HG02943 (cell line): ENCODE measurements around the gene GMDS.

ENCODE experiments used
- ATAC-seq: cut with Tn5 transposase; IDR thresholded peaks from one replicate; pipeline ENCODE4 v1.9.1; 2021; ENCODE audit warnings: mild to moderate bottlenecking, low read depth, moderate library complexity; ENCODE audit not compliant: unreplicated experiment

GMDS gene

GRCh38 chr6:1593958-1594314, 651.5 kb downstream of the GMDS start:
- no peak for ATAC-seq

- ATAC-seq = no peak
Measured at GRCh38 chr6:1593286-1593957, 652.0 kb downstream of the GMDS start.

DNA sequence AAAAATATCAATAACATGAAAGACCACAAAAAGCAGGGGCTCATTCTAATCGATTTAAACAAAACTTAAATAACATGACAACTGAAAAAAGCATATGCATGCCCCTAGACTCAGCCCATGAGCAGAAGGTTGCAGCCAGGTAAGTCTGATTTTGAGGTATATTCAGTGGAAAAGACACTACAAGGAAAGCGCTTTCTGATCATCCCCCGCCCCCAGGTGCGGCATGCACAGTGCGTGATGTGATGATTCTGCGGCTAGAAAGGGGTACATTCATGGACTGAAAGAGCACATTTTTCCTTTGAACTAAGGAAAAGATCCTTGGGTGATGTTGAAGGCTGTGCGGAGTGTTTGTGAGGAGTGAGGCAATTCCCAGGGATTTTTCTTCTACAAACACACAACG, 652.6 kb downstream of the GMDS start:
- ATAC-seq = no peak

DNA sequence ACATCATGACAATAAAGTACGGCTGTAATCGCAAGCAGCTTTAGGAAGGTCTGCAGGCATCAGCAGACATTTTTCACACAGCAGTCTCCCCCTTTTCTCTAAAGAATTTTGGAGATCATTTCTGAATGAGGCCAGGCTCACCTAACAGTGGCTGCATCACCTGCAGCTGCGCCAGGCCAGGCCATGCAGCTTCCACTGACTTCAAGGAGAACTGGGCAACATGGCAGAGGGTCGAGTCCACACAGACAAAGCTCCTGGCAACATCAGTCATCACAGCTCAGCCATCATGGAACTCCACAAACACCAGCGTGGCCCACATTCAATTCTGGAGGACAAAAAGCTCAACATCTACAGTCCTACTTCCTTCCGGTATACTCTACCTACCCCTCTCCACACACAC, 653.5 kb downstream of the GMDS start:
- no peak for ATAC-seq

DNA sequence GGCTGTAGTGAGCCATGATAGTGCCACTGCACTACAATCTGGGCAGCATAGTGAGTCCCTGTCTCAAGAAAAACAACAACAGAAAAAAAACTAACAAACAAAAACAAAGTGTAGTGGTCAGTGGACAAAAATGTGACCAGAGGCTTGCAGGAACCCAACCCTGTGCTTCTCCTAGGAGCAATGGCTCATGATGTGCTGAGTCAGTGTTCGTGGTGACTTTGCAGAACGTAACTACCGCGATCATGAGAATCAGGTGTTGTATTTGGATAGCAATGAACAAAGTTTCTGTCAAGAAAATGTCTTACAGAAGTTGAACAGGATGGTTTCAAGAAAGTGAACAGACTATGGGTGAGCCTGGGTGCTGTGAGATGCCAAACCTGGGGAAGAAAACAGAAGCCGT, 654.2 kb downstream of the GMDS start:
- no peak for ATAC-seq

- no peak for ATAC-seq
Measured at GRCh38 chr6:1590580-1590979, 654.8 kb downstream of the GMDS start.

GRCh38 chr6:1589208-1589607, 656.2 kb downstream of the GMDS start:
- ATAC-seq = no peak

DNA sequence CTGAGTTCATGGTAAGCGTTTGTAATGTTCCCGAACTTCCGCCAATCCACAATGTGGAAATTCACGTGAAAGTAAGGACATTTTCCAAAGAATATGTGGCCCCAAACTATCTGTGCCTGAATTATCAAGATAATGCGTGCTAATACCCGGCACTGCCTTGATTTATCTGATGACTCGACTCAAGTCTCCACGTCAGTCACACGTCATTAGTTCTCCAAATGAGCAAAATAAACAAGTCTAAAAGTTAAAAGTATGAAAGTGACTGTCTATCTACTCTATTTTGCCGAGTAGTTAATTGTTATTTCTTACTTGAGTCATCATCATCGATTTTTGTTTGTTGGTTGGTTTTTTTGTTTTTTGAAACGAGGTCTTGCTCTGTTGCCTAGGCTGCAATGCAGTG, 657.4 kb downstream of the GMDS start:
- no peak for ATAC-seq

DNA sequence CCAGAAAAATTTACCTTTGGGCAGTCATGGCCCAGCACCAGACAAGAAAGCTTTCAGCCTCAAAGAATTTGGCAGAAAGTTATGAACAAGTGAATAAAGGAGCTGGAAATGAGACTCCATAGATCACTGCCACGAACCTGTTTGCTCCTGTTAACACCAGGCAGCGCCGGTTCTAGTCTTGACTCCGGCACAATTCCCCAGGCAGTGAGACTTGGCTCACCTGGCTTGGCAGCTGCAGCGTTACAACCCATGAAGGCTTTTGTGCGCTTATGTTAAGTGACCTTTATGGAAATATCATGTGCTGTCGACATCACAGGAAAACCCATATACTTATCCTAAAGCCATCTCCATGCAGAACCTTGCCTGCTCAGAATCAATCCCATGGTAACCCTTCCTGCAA, 657.9 kb downstream of the GMDS start:
- no peak for ATAC-seq

GRCh38 chr6:1586861-1587450, 658.4 kb downstream of the GMDS start:
- no peak for ATAC-seq

DNA sequence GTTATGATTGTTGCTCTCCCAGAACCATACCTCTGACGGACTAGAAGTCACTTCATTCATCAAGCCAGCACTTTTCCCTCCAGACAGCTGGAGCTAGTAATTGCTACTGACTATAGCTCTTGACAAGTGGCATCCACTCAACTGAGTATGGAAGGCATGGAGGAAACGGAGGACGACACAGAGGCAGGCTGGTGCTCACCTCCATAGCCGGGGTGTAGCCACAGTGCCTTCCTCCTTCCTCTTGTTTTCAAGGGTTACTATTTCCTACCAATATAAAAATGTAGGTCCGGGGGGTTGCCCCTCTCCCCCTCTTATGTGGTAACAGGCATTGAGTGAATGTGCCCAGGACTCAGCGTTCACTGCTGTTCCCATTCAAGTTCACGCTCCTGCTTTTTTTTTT, 659.1 kb downstream of the GMDS start:
- ATAC-seq = no peak

DNA sequence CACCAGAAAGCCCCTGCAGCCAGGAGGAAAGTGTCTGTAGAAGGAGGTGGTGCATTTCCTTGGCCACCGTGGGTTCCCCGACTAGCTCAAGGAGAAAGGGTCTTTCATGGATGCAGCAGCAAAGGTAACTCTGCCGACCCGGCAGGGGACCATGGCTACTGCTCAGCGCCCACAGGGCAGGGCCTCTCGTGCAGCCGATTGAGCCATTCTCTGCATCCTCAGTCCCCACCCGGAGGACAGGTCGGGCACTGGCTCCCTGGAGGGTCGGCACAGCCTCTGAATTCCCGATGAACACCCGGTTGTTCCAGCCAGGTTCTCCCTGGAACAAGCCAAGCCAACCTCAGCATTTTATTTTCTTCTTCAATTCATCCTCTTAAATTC, 659.7 kb downstream of the GMDS start:
- no peak for ATAC-seq

GRCh38 chr6:1584996-1585668, 660.3 kb downstream of the GMDS start:
- ATAC-seq = no peak

DNA sequence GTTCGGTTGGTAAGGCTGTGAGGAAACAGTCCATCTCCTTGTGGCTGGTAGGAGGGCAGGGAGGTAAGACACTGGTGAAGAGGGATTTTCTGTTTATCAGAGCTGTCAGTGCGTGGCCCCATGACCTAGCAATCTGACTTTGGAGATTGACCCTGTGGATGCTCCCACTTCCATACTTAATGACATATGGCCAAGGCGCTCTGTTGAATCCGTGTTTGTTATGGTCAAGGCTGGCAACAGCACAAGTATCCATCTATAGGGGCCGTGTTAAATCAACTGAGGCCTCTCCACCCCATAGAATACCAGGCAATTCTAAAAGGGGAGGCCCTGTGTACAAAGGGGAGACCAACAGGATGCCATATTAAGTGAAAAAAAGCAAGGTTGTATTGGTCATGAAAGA, 661.3 kb downstream of the GMDS start:
- no peak for ATAC-seq

GRCh38 chr6:1581120-1581991, 664.0 kb downstream of the GMDS start:
- no peak for ATAC-seq

DNA sequence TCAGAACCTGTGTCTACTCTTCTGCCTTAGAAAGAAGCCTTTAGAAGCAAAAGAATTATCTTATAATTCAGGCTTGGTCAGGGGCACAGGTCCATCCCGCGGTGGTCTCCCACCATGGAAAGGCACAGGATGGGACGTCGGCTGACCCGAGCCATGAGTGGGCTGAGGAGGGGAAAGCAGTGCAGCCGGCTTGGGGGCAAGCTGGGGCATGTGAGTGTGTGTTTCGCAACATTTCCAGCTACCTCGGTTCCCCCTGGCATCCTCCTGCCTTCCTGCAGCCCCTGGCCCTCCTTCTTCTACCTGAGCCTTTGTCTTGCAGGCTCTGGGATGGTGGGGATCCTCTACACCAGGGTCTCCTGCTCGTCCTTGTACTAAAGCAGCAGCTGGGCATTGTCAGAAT, 664.8 kb downstream of the GMDS start:
- ATAC-seq = no peak

- no peak for ATAC-seq
Measured at GRCh38 chr6:1580109-1580508, 665.3 kb downstream of the GMDS start.

DNA sequence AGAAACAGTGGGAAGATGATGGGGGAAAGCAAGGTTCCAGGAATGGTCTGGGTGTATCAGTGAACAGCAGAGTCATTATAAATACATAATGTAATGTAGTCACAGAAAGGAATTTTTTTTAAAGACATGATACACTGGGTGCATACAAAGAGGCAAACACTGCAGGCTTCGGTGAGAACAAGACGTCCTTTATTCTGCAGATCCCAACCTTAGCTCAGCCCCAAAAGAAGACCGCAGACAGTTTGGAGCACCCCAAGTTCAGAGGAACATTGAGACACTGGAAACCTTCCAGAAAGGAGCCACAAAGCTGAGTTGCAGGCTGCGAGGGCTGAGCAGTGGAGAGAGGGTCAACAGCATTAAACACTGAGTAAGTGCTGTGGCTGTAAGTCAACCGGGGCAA, 666.3 kb downstream of the GMDS start:
- no peak for ATAC-seq

GRCh38 chr6:1577896-1578745, 667.3 kb downstream of the GMDS start:
- no peak for ATAC-seq

- ATAC-seq = no peak
Measured at GRCh38 chr6:1577146-1577680, 668.2 kb downstream of the GMDS start.
